Endothelial cell (in vitro differentiated cells): ENCODE measurements around the gene STMND1. TPM values are rescaled to one million over a fixed set of nuclear protein-coding genes. Genes with fewer than 3 reads are reported as not detected.

Experiments used
- DNase-seq: peaks from one replicate; pipeline ENCODE4 v3.0.0; 2021; ENCODE audit warnings: low spot score
- H3K27ac Mint-ChIP-seq: one replicate; pipeline ENCODE4 v1.8.0; 2021; ENCODE audit warnings: mixed read lengths, inconsistent platforms; ENCODE audit not compliant: unreplicated experiment
- H3K27me3 Mint-ChIP-seq: one replicate; pipeline ENCODE4 v1.8.0; 2021; ENCODE audit warnings: mild to moderate bottlenecking, moderate library complexity, mixed read lengths, inconsistent platforms; ENCODE audit not compliant: unreplicated experiment
- H3K36me3 Mint-ChIP-seq: one replicate; pipeline ENCODE4 v1.8.0; 2021; ENCODE audit warnings: mild to moderate bottlenecking, low read depth, mixed read lengths, inconsistent platforms; ENCODE audit not compliant: unreplicated experiment
- H3K4me1 Mint-ChIP-seq: one replicate; pipeline ENCODE4 v1.8.0; 2021; ENCODE audit warnings: mild to moderate bottlenecking, mixed read lengths, inconsistent platforms; ENCODE audit not compliant: unreplicated experiment
- H3K4me3 Mint-ChIP-seq: one replicate; pipeline ENCODE4 v1.8.0; 2021; ENCODE audit warnings: mild to moderate bottlenecking, mixed read lengths, inconsistent platforms; ENCODE audit not compliant: unreplicated experiment
- H3K9me3 Mint-ChIP-seq: one replicate; pipeline ENCODE4 v1.8.0; 2021; ENCODE audit warnings: mixed read lengths, inconsistent platforms; ENCODE audit not compliant: unreplicated experiment
- CTCF ChIP-seq: fragments of 200-600 bp; sonication (generic); IDR thresholded peaks from one replicate; pipeline ENCODE4 v1.5.0; 2021; ENCODE audit warnings: antibody characterized with exemption; ENCODE audit not compliant: unreplicated experiment
- total RNA-seq: library from RNA; stranded (reverse); fragmentation: NEBNext Ultra II Directional; extraction: Animal tissue kit (Norgen Biotek cat#: 25700); gene quantifications from one replicate; pipeline ENCODE4 v1.2.1, GENCODE V29; 2021; ENCODE audit not compliant: unreplicated experiment

The STMND1 gene
- total RNA-seq, 1 donor from 2014 or later: not detected

GRCh38 chr6:17179530-17180073 lies 77.8 kb downstream of the STMND1 start:
- H3K27me3 Mint-ChIP-seq: no peaks in the 10 kb centered on the region
- H3K36me3 Mint-ChIP-seq: no peaks in the 10 kb centered on the region
- no peak for DNase-seq
- no peaks in the 10 kb centered on the region for H3K9me3 Mint-ChIP-seq
- H3K27ac Mint-ChIP-seq: no peak overlapping the region
- H3K4me3 Mint-ChIP-seq: no peak overlapping the region
- no peak for TF ChIP-seq CTCF
- H3K4me1 Mint-ChIP-seq: no peaks in the 10 kb centered on the region

Other genes with a start within 250 kb of the STMND1 start
- gene RBM24, start 179.3 kb downstream of the STMND1 start, total RNA-seq: 19.6 TPM